ENCODE results near the gene LRRK1.

DNA sequence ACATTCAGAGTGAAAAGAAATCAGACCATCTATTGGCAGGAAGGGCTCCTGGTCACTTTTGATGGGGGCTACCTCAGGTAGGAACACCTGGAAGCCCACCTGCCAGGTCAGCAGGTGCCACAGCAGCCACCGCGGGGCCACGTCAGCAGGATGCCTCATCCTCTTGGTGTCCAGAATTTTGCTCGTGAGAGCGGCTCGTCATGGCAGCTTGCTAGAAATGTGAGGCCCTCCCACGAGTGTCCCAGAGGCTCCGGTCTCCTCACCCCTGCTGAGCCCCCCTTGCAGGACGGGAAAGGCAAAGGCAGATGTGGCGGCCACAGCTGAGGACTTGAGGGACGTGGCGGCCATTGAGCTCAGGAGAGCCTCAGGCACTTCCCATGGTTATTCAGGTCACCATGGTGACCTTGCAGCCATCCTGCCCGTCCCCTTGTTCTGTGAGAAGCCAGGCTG, 129.4 kb downstream of the LRRK1 start:
- TF ChIP-seq, protein P1, sequence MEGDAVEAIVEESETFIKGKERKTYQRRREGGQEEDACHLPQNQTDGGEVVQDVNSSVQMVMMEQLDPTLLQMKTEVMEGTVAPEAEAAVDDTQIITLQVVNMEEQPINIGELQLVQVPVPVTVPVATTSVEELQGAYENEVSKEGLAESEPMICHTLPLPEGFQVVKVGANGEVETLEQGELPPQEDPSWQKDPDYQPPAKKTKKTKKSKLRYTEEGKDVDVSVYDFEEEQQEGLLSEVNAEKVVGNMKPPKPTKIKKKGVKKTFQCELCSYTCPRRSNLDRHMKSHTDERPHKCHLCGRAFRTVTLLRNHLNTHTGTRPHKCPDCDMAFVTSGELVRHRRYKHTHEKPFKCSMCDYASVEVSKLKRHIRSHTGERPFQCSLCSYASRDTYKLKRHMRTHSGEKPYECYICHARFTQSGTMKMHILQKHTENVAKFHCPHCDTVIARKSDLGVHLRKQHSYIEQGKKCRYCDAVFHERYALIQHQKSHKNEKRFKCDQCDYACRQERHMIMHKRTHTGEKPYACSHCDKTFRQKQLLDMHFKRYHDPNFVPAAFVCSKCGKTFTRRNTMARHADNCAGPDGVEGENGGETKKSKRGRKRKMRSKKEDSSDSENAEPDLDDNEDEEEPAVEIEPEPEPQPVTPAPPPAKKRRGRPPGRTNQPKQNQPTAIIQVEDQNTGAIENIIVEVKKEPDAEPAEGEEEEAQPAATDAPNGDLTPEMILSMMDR (IDR thresholded peaks at IDR 0.05; ENCODE audit: low read depth, low read length), result no peak
- TF ChIP-seq EZH2phosphoT487 (IDR thresholded peaks at IDR 0.05; ENCODE audit: low read depth), result no peak

Measured in OCI-LY3 (cell line).